ENCODE data around the gene VPS13D. TPM values are rescaled to one million over a fixed set of nuclear protein-coding genes. Genes with fewer than 3 reads are reported as not detected.
A peak's percentile ranks its signal among the peaks of the same experiment; 100 is the strongest.
"Not testable (repeated sequence)": the region's sequence is repeated elsewhere in the genome, so short reads cannot be mapped to it uniquely, and the experiment has no call there.

VPS13D gene
- total RNA-seq, 1 donor from 2014 or later: 45.9 TPM

- DNase-seq: no peak
Observed at GRCh38 chr1:12372180-12372579, 142.3 kb downstream of the VPS13D start.

- peak; percentile 55 for DNase-seq
Observed at GRCh38 chr1:12372761-12373160, 142.9 kb downstream of the VPS13D start.

GRCh38 chr1:12375133-12375829 is 145.5 kb downstream of the VPS13D start:
- no peak for DNase-seq

GRCh38 chr1:12376236-12377045 is 146.6 kb downstream of the VPS13D start:
- DNase-seq: no peak

GRCh38 chr1:12380326-12381249 is 150.8 kb downstream of the VPS13D start:
- no peak for DNase-seq

- no peak for DNase-seq
Observed at GRCh38 chr1:12383001-12383400, 153.2 kb downstream of the VPS13D start.

GRCh38 chr1:12383786-12384185 is 154.0 kb downstream of the VPS13D start:
- DNase-seq: no peak

GRCh38 chr1:12384836-12385456 is 155.1 kb downstream of the VPS13D start:
- DNase-seq: peak; percentile 55

GRCh38 chr1:12386130-12386529 is 156.3 kb downstream of the VPS13D start:
- DNase-seq: peak; percentile 31

- no peak for DNase-seq
Observed at GRCh38 chr1:12387641-12388040, 157.8 kb downstream of the VPS13D start.

GRCh38 chr1:12390296-12390695 is 160.5 kb downstream of the VPS13D start:
- DNase-seq: not testable (repeated sequence)

GRCh38 chr1:12397462-12398450 is 167.9 kb downstream of the VPS13D start:
- DNase-seq: peak; percentile 53

GRCh38 chr1:12398479-12398878 is 168.6 kb downstream of the VPS13D start:
- DNase-seq: no peak

GRCh38 chr1:12400027-12400693 is 170.3 kb downstream of the VPS13D start:
- no peak for DNase-seq

GRCh38 chr1:12402159-12402673 is 172.4 kb downstream of the VPS13D start:
- DNase-seq: no peak

- DNase-seq: no peak
Observed at GRCh38 chr1:12402842-12403241, 173.0 kb downstream of the VPS13D start.

- DNase-seq: no peak
Observed at GRCh38 chr1:12404918-12405317, 175.1 kb downstream of the VPS13D start.

- DNase-seq: peak; percentile 82
Observed at GRCh38 chr1:12405325-12406210, 175.7 kb downstream of the VPS13D start.

Measured in dermis blood vessel endothelial cell (primary cell).